Gastrocnemius medialis (tissue), 4 donors: ENCODE data around the gene CYTH3. TPM values are rescaled to one million over a fixed set of nuclear protein-coding genes. Genes with fewer than 3 reads are reported as not detected.

ENCODE experiments used
- ATAC-seq, 2 donors: fragments of 150-250 bp; one replicate each; pipeline ENCODE4 v1.9.1; 2016
- DNase-seq, 2 donors: peaks; one replicate each; pipeline ENCODE4 v3.0.0-alpha.2; 2019
- H3K27ac ChIP-seq, 4 donors: fragments of 200-600 bp; sonication (generic); 1 replicate in 1 of 4; 2 replicates in 3 of 4; pipeline ENCODE4 v1.5.1; 2016 to 2018; ENCODE audit warnings: mild to moderate bottlenecking in 2 of 4, moderate library complexity in 1 of 4
- H3K27me3 ChIP-seq, 3 donors: fragments of 200-600 bp; sonication (generic) in 2 of 3; 1 replicate in 1 of 3; 2 replicates in 2 of 3; pipeline versions ENCODE4 v1.5.1 to v1.6.0; 2016 to 2019; ENCODE audit warnings: mild to moderate bottlenecking in 1 of 3, moderate library complexity in 1 of 3
- H3K36me3 ChIP-seq, 2 donors: fragments of 200-600 bp; sonication (generic) in 1 of 2; one replicate each; pipeline ENCODE4 v1.5.1; 2017 to 2018
- H3K4me1 ChIP-seq, 2 donors: fragments of 200-600 bp; sonication (generic) in 1 of 2; one replicate each; pipeline ENCODE4 v1.5.1; 2016 to 2017; ENCODE audit warnings: mild to moderate bottlenecking in 2 of 2
- H3K4me3 ChIP-seq, 4 donors: fragments of 200-600 bp; sonication (generic) in 3 of 4; 1 replicate in 1 of 4; 2 replicates in 3 of 4; pipeline ENCODE4 v1.5.1; 2016 to 2019; ENCODE audit warnings: mild to moderate bottlenecking in 2 of 4
- H3K9me3 ChIP-seq, 3 donors: fragments of 200-600 bp; sonication (generic) in 2 of 3; 1 replicate in 1 of 3; 2 replicates in 2 of 3; pipeline ENCODE4 v1.5.1; 2016 to 2019
- POLR2A ChIP-seq, 2 donors: fragments of 450-650 bp; IDR thresholded peaks; one replicate each; pipeline ENCODE4 v1.6.1; 2017; ENCODE audit warnings: antibody characterized with exemption in 2 of 2, mild to moderate bottlenecking in 2 of 2, moderate library complexity in 2 of 2
- in situ Hi-C, 4 donors: fragments of 200-750 bp; cut with MboI; loops; one replicate each; pipeline versions ENCODE4 v1.15.0 to v1.8.0; 2017; ENCODE audit warnings: low sequenced_read_pairs in 4 of 4
- intact Hi-C: fragments of 100-400 bp; cut with DNase I; formaldehyde crosslinking; loops from one replicate; pipeline ENCODE4 v1.15.1; 2023; ENCODE audit warnings: low total_unique reads
- total RNA-seq, 4 donors: library from RNA; depleted of rRNA; stranded (reverse); fragments of >200 nt; gene quantifications; one replicate each; pipeline versions ENCODE4 v1.1.0 to v1.2.3, GENCODE V29; 2016
- TF ChIP-seq, protein P1 (sequence below), 5 experiments: fragments of 450-650 bp in 3 of 5; fragments of 200-600 bp in 2 of 5; sonication (generic) in 2 of 5; IDR thresholded peaks in 4 of 5; conservative IDR thresholded peaks in 1 of 5; 1 replicate in 4 of 5; 2 replicates in 1 of 5; pipeline ENCODE4 v1.5.1; 2016 to 2019; ENCODE audit warnings: antibody characterized with exemption in 5 of 5, mild to moderate bottlenecking in 3 of 5, moderate library complexity in 3 of 5

The CYTH3 gene
- total RNA-seq, 4 donors from 2014 or later: 14.3 to 20.2 (median 16.7) TPM

- Histone ChIP-seq H3K36me3 (no peaks in the 10 kb centered on the region), H3K4me1 (peaks cover 6 to 8% of the 10 kb centered on the region in 2 donors), H3K27ac (no peak overlapping the region), H3K27me3 (no peaks in the 10 kb centered on the region), H3K9me3 (no peaks in the 10 kb centered on the region), H3K4me3 (no peak overlapping the region)
- no peak for TF ChIP-seq POLR2A (IDR thresholded peaks at IDR 0.05)
- TF ChIP-seq, protein P1, sequence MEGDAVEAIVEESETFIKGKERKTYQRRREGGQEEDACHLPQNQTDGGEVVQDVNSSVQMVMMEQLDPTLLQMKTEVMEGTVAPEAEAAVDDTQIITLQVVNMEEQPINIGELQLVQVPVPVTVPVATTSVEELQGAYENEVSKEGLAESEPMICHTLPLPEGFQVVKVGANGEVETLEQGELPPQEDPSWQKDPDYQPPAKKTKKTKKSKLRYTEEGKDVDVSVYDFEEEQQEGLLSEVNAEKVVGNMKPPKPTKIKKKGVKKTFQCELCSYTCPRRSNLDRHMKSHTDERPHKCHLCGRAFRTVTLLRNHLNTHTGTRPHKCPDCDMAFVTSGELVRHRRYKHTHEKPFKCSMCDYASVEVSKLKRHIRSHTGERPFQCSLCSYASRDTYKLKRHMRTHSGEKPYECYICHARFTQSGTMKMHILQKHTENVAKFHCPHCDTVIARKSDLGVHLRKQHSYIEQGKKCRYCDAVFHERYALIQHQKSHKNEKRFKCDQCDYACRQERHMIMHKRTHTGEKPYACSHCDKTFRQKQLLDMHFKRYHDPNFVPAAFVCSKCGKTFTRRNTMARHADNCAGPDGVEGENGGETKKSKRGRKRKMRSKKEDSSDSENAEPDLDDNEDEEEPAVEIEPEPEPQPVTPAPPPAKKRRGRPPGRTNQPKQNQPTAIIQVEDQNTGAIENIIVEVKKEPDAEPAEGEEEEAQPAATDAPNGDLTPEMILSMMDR (IDR thresholded peaks at IDR 0.05 in 4 of 5, conservative IDR thresholded peaks at IDR 0.05 in 1 of 5): no peak
- no peak for DNase-seq
- ATAC-seq: no peak
- intact Hi-C loops (no loop called here), in situ Hi-C loops (loop anchor here in 1 of 4 donors (10.0 kb wide), 1 partner anchor 47 kb away; no protein-coding TSS in a partner anchor)
Measured at GRCh38 chr7:6277476-6277875, 5.1 kb upstream of the CYTH3 start.

- Histone ChIP-seq H3K9me3 (no peaks in the 10 kb centered on the region), H3K4me1 (peaks cover 6 to 8% of the 10 kb centered on the region in 2 donors), H3K27me3 (no peaks in the 10 kb centered on the region), H3K4me3 (no peak overlapping the region), H3K27ac (no peak overlapping the region), H3K36me3 (no peaks in the 10 kb centered on the region)
- in situ Hi-C loops: loop anchor here in 1 of 4 donors (10.0 kb wide), 1 partner anchor 48 kb away; no protein-coding TSS in a partner anchor
- intact Hi-C loops: no loop called here
- DNase-seq (no peak), ATAC-seq (no peak)
- TF ChIP-seq POLR2A (IDR thresholded peaks at IDR 0.05): no peak
- TF ChIP-seq, protein P1 (IDR thresholded peaks at IDR 0.05 in 4 of 5, conservative IDR thresholded peaks at IDR 0.05 in 1 of 5): no peak
Measured at GRCh38 chr7:6276911-6277408, 4.5 kb upstream of the CYTH3 start.

DNA sequence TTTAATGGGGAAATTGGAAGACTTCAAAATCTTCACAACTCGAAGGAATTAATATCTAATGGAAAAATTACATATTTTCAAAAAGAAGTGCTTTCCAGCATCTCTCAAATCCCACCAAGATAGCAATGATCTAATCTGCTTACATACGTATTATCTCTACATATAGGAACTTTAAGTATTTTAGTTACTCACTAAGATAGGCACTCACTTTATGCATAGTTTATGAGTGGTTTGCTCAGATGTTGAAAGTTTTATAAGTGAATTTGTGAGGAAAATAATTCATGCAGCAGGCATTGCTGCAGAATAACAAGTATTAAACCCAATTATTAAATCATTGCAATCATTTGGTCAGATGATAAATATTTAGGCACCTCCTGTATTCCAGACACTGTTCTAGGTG, 2.3 kb upstream of the CYTH3 start:
- no peaks in the 10 kb centered on the region for H3K27me3 ChIP-seq
- intact Hi-C loops (loop anchor here (5.0 kb wide), 1 partner anchor 97 kb away; no protein-coding TSS in a partner anchor), in situ Hi-C loops (loop anchor here in 1 of 4 donors (10.0 kb wide), 1 partner anchor 50 kb away; no protein-coding TSS in a partner anchor)
- ATAC-seq: no peak
- DNase-seq: no peak
- TF ChIP-seq, protein P1 (IDR thresholded peaks at IDR 0.05 in 4 of 5, conservative IDR thresholded peaks at IDR 0.05 in 1 of 5): no peak
- TF ChIP-seq POLR2A (IDR thresholded peaks at IDR 0.05): no peak
- no peak overlapping the region for H3K4me3 ChIP-seq
- H3K27ac ChIP-seq: no peak overlapping the region
- H3K36me3 ChIP-seq: no peaks in the 10 kb centered on the region
- peaks cover 13 to 20% of the 10 kb centered on the region in 2 donors for H3K4me1 ChIP-seq
- no peaks in the 10 kb centered on the region for H3K9me3 ChIP-seq

DNA sequence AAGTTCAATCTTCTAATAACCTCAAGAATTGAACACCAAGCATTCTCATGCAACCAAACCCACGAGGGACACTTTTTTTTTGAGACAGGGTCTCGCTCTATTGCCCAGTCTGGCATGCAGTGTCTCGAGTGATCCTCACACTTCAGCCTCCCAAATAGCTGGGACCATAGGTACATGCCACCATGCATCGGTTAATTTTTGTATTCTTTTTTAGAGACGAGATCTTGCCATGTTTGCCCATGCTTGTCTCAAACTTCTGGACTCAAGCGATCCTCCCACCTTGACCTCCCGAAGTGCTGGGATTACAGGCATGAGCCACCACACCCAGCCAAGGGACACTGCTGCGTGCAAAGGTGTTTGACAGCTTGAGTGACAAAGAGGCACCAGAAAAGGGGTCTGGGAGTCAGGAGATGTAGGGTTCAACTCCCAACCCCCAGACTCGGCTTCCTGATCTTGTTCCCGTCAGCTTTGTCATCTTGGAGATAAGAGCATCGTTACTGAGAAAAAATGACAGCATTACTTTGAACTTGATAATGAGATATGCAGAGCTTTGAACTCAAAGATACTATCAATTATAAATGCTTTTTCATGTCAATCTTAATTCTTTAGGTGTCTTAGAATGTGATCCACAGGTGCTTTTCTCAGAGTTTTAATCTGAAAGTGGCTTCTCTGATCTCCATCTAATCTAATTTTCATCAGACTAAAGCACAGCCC, 1.6 kb upstream of the CYTH3 start:
- ATAC-seq (no peak), DNase-seq (no peak)
- H3K27me3 ChIP-seq: no peaks in the 10 kb centered on the region
- no peaks in the 10 kb centered on the region for H3K9me3 ChIP-seq
- H3K27ac ChIP-seq: no peak overlapping the region
- peaks cover 16 to 26% of the 10 kb centered on the region in 2 donors for H3K4me1 ChIP-seq
- no peak for TF ChIP-seq POLR2A (IDR thresholded peaks at IDR 0.05)
- TF ChIP-seq, protein P1 (IDR thresholded peaks at IDR 0.05 in 4 of 5, conservative IDR thresholded peaks at IDR 0.05 in 1 of 5): no peak
- intact Hi-C loops: loop anchor here (5.0 kb wide), 1 partner anchor 97 kb away; no protein-coding TSS in a partner anchor
- no peaks in the 10 kb centered on the region for H3K36me3 ChIP-seq
- in situ Hi-C loops: loop anchor here in 1 of 4 donors (10.0 kb wide), 1 partner anchor 51 kb away; no protein-coding TSS in a partner anchor
- no peak overlapping the region for H3K4me3 ChIP-seq
